Lower leg skin (tissue), 3 donors: ENCODE results near the gene CERS5.

Experiments
- CTCF ChIP-seq, 3 donors: fragments of 450-650 bp; IDR thresholded peaks; one replicate each; pipeline ENCODE4 v1.5.1; 2016; ENCODE audit warnings: antibody characterized with exemption in 3 of 3, mild to moderate bottlenecking in 3 of 3, moderate library complexity in 2 of 3
- POLR2A ChIP-seq, 2 donors: fragments of 450-650 bp; IDR thresholded peaks; one replicate each; pipeline ENCODE4 v1.6.1; 2016 to 2017; ENCODE audit warnings: antibody characterized with exemption in 2 of 2, mild to moderate bottlenecking in 1 of 2, moderate library complexity in 1 of 2

DNA sequence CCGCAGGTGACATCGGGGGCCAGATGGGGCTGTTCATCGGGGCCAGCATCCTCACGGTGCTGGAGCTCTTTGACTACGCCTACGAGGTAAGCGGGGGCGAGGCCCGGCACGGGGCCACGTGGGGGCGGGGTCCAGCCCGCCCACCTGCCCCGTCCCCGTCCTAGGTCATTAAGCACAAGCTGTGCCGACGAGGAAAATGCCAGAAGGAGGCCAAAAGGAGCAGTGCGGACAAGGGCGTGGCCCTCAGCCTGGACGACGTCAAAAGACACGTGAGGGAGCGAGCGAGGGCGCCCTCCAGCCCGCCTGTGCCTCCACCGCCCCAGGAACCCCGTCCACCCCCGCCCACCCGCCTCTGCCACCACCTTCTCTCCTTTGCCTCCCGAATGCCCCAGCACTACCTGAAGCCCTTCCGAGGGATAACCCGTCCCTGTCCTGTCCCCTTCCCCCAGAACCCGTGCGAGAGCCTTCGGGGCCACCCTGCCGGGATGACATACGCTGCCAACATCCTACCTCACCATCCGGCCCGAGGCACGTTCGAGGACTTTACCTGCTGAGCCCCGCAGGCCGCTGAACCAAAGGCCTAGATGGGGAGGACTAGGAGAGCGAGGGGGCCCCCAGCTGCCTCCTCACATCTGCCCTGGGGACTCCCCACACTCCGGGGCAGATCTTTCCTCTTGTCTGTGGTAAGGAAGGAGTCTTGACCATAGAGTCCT is 85.9 kb downstream of the CERS5 start:
- TF ChIP-seq CTCF (IDR thresholded peaks at IDR 0.05) (no peak), POLR2A (IDR thresholded peaks at IDR 0.05) (no peak)
